HG03039 (cell line): ENCODE results near the gene TTC4.
"Not testable (repeated sequence)": the region's sequence is repeated elsewhere in the genome, so short reads cannot be mapped to it uniquely, and the experiment has no call there.

Experiments
- ATAC-seq: cut with Tn5 transposase; IDR thresholded peaks from one replicate; pipeline ENCODE4 v1.9.1; 2021; ENCODE audit warnings: mild to moderate bottlenecking, moderate library complexity; ENCODE audit not compliant: unreplicated experiment

The TTC4 gene

GRCh38 chr1:54745864-54746263 lies 30.2 kb downstream of the TTC4 start:
- no peak for ATAC-seq

GRCh38 chr1:54748094-54748835 lies 32.6 kb downstream of the TTC4 start:
- ATAC-seq, result no peak

DNA sequence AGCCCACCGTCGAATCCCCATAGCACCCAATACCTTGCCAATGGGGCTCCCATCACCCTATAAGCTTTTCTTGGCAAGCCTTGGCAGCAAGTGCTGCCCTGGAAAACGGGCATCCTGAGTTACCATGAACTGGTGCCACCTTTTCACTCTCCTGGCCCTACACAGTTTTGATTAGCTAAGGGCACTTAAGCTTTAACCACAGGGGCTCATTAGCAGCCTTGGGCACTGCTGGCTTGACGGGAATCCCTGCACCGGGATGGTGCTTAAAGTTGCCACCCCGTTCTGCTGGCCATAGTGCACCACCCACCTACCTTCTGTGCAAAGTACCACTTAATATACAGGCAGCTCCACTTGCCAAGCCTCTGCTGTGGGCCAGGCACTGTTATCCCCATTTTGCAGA lies 34.9 kb downstream of the TTC4 start:
- ATAC-seq, result no peak

DNA sequence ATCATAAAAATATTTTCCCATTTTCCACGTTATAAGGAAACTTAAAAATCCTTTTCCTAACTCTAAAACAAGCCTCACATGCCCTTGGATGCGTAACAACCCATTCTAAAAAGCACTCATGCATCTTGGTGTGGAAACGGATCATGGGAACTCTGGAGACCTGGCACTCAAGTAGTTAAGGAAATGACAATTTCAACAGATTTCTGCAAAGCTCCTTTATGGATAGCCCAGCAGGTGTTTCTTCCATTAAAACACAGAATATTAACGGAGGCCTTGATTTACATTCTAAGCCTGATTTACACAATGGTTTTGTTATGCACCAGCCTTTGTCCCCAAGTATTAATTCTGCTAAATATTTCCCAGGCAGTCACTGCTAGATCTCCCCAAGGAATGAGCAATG lies 35.8 kb downstream of the TTC4 start:
- ATAC-seq, result no peak

DNA sequence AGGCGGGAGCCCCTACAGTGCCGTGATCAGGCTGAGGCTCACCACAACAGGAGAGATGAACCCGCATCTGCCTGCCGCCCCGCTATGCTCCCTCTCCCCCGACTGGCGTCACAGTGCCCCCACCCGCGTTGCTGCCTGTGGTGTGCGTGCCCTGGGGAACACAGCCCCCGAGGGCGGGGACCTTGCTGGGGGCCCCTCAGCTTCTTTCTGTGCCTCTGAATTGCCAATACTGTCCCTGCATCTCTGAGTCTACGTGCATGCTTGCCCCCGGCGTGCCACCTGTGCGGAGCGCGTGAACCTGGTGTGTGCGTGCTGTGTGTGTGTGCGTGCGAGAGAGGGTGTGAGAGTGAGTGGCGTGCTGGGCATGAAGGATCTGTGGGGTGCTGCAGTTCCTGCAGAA lies 38.4 kb downstream of the TTC4 start:
- no peak for ATAC-seq

DNA sequence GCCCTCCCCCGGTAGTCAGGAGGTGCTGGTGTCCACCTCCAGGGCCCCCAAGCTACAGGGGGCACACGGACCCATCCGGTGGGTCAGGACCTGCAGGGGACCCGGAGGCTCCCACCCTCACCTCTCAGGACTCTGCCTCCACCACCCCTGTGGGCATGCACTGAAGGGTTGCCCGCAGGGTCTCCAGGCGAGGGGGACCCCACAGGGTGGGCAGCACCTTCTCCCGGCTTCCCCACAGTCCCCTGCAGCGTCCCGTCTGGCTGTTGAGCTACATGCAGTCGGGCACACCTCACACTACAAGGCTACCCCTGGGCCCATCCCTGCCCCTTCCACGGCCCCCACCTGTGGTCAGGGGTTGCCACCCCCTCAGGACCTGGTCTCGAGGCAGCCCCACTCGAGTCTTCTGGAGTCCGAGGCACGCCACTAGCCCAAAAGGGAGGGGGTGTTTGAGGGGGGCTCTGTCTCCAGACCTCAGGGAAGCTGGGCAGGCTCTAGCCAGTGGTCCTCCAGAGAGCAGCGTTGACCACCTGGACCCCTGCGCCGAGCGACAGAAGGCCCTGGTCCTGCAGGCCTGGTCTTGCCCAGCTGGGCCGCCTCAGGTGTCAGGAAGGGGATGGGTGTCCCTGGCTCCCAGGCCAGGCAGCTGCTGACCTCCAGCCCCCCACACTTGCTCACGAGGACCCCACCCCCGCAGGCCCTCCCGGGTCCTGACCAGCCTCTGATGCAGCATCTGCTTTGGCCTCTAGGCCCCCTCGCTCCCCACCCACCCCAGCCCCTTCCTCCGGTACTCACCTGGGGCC lies 39.0 kb downstream of the TTC4 start:
- ATAC-seq, result no peak

DNA sequence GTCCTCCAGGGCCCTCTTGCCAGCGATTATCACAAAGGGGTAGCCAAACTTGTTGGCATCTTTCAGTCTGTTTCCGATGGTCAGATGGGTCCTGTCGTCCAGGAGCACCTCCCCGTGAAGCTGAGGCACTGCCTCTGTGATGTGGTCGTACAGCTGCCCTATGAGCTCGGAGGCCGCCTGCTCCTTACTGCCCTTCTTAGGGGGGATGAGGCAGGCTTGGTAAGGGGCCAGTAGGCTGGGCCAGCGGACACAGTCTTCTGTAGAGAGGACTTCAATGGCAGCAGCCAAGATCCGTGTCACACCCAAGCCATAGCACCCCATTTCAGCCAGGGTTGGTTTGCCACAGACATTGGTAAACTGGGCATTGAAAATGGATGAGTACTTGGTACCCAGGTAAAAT lies 42.2 kb downstream of the TTC4 start:
- ATAC-seq, result no peak

DNA sequence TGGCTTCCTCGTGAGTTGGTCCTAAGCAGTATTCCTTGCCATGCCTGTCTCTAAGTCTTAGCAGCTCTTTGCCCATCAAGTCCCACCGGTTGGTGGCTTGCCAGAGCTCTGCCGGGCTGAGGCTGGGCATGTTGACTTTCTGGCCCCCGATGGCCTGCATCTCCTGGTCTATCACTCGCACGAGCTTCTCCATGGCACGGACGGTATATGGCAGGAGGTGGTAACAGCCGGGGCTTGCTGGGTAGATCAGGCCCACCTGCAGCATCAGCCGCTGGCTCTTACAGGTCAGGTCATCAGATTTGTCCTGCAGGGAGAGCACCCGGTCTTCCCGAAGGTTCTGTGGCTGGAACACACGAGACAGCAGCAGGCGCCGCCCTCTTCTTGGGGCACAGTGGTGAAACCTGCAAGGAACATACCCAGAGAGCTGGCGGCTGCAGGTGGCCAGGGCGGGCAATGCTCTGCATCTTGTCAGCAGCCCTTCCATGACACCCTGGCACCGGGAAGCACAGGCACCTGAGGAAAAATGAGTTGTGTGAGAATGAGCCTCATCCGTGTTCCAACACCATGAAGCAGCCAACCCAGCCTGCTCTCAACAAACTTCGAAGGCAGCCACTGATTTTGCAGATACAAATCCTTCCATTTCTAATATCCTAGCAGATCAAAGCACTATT lies 43.2 kb downstream of the TTC4 start:
- no peak for ATAC-seq

- ATAC-seq, result no peak
These were observed 48.1 kb downstream of the TTC4 start for GRCh38 chr1:54763816-54764132.

- ATAC-seq, result peak; percentile 95
These were observed 48.7 kb downstream of the TTC4 start, which contains the start of gene PARS2 for GRCh38 chr1:54764133-54764921. Gene PARS2, minus strand, starts transcription at chr1:54764523. Its CDS starts 5,362 bp downstream, at chr1:54759161.

GRCh38 chr1:54764922-54765561 lies 49.4 kb downstream of the TTC4 start:
- peak; percentile 3 for ATAC-seq

- no peak for ATAC-seq
These were observed 51.1 kb downstream of the TTC4 start for GRCh38 chr1:54766726-54767125.

- ATAC-seq, result no peak
These were observed 51.9 kb downstream of the TTC4 start for GRCh38 chr1:54767526-54767925.

GRCh38 chr1:54768093-54768492 lies 52.4 kb downstream of the TTC4 start:
- ATAC-seq, result no peak

GRCh38 chr1:54772951-54773350 lies 57.3 kb downstream of the TTC4 start:
- ATAC-seq, result no peak

DNA sequence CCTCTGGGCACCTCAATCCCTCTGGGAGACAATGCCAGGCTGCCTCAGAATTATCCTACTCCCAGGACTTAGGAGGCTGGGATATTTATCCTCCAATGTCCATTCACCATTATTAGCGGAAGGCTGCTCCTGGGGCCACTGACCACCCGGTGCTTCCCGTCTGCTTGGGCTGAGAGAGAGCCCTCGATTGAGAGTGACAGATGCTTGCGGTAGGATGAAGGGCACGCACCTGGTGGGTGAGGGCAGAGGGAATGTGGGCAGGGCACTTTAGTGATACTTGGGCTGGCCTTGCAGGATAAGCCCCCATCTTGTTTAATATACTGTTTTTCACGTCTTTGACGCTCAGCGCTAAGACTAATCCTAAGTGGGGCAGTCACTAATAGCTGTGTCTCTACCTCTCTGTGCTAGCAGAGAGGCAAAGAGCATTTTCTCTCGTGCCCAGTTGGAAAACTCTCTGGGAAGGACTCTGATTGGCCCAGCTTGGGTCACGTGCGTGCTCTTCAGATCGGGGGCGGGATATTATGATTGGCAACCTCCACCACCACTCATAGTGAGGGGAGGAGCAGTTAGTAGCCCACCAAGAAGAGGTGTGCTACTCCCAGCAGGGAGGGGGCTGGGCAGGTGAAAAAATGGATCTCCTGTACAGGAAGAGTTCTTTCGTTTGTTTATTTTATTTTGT lies 59.3 kb downstream of the TTC4 start:
- no peak for ATAC-seq

GRCh38 chr1:54775828-54776721 lies 60.4 kb downstream of the TTC4 start:
- not testable (repeated sequence) for ATAC-seq

GRCh38 chr1:54777011-54777410 lies 61.4 kb downstream of the TTC4 start:
- ATAC-seq, result no peak

- ATAC-seq, result no peak
These were observed 61.8 kb downstream of the TTC4 start for GRCh38 chr1:54777431-54777830.
